Hepatocyte (in vitro differentiated cells): ENCODE measurements around the gene PIM3. TPM values are rescaled to one million over a fixed set of nuclear protein-coding genes. Genes with fewer than 3 reads are reported as not detected.
A peak's percentile ranks its signal among the peaks of the same experiment; 100 is the strongest.

Source experiments
- DNase-seq: peaks from one replicate; pipeline ENCODE4 v3.0.0-alpha.2; 2016; ENCODE audit warnings: low spot score
- H2AFZ ChIP-seq: fragments of 200-600 bp; sonication (generic); 2 replicates; pipeline ENCODE4 v1.6.0; 2016; ENCODE audit warnings: antibody characterized with exemption, mild to moderate bottlenecking
- H3K27ac ChIP-seq: fragments of 200-600 bp; sonication (generic); 2 replicates; pipeline ENCODE4 v1.5.1; 2016; ENCODE audit warnings: mild to moderate bottlenecking
- H3K27me3 ChIP-seq: fragments of 200-600 bp; sonication (generic); 2 replicates; pipeline ENCODE4 v1.6.1; 2016
- H3K36me3 ChIP-seq: fragments of 200-600 bp; sonication (generic); replicated peaks from 2 replicates; pipeline ENCODE4 v1.5.1; 2016; ENCODE audit warnings: low read depth; ENCODE audit not compliant: insufficient read depth
- H3K4me1 ChIP-seq: fragments of 200-600 bp; sonication (generic); 2 replicates; pipeline ENCODE4 v1.5.1; 2016; ENCODE audit warnings: mild to moderate bottlenecking, moderate library complexity; ENCODE audit not compliant: insufficient read depth
- H3K4me2 ChIP-seq: fragments of 200-600 bp; sonication (generic); 2 replicates; pipeline ENCODE4 v1.6.0; 2016
- H3K4me3 ChIP-seq: fragments of 200-600 bp; sonication (generic); 2 replicates; pipeline ENCODE4 v1.5.1; 2016; ENCODE audit warnings: mild to moderate bottlenecking
- H3K79me2 ChIP-seq: fragments of 200-600 bp; sonication (generic); 2 replicates; pipeline ENCODE4 v1.6.0; 2017; ENCODE audit warnings: mild to moderate bottlenecking
- H3K9me2 ChIP-seq: fragments of 200-600 bp; sonication (generic); replicated peaks from 2 replicates; pipeline ENCODE4 v1.6.0; 2017; ENCODE audit warnings: mild to moderate bottlenecking; ENCODE audit not compliant: insufficient read depth
- H3K9me3 ChIP-seq: fragments of 200-600 bp; sonication (generic); 2 replicates; pipeline ENCODE4 v1.5.1; 2016; ENCODE audit warnings: low read depth, mild to moderate bottlenecking
- H4K20me1 ChIP-seq: fragments of 200-600 bp; sonication (generic); 2 replicates; pipeline ENCODE4 v1.6.0; 2016; ENCODE audit warnings: mild to moderate bottlenecking; ENCODE audit not compliant: insufficient read depth, poor library complexity, severe bottlenecking
- EZH2 ChIP-seq: fragments of 200-600 bp; sonication (generic); IDR thresholded peaks from 2 replicates; pipeline ENCODE4 v1.6.1; 2016; ENCODE audit warnings: antibody characterized with exemption, mild to moderate bottlenecking, borderline replicate concordance
- EZH2phosphoT487 ChIP-seq: fragments of 200-600 bp; sonication (generic); IDR thresholded peaks from one replicate; pipeline ENCODE4 v1.6.1; 2018; ENCODE audit warnings: antibody characterized with exemption, mild to moderate bottlenecking, low read depth, moderate library complexity; ENCODE audit not compliant: unreplicated experiment, severe bottlenecking
- WGBS: methylation state at CpG from one replicate; pipeline ENCODE4 v1.1.6; 2016; ENCODE audit warnings: low lambda C conversion rate; ENCODE audit errors: missing lambda C conversion rate; 5-methylcytosine and 5-hydroxymethylcytosine counted together
- polyA plus RNA-seq: library from polyadenylated mRNA; unstranded; fragments of >200 nt; fragmentation: Nextera tagmentation; extraction: Ambion mirVana; gene quantifications from 2 replicates; pipeline ENCODE4 v1.2.1, GENCODE V29; 2016
- total RNA-seq: library from RNA; depleted of rRNA; stranded (reverse); fragments of >200 nt; gene quantifications from 2 replicates; pipeline ENCODE4 v1.2.3, GENCODE V29; 2014
- TF ChIP-seq, protein P1 (sequence below): fragments of 200-600 bp; sonication (generic); IDR thresholded peaks from 2 replicates; pipeline ENCODE4 v1.5.1; 2016; ENCODE audit warnings: antibody characterized with exemption, mild to moderate bottlenecking; ENCODE audit not compliant: poor library complexity

PIM3 gene
- total and polyA plus RNA-seq, 2 experiments from 2014 or later = 81.1 to 138 TPM

DNA sequence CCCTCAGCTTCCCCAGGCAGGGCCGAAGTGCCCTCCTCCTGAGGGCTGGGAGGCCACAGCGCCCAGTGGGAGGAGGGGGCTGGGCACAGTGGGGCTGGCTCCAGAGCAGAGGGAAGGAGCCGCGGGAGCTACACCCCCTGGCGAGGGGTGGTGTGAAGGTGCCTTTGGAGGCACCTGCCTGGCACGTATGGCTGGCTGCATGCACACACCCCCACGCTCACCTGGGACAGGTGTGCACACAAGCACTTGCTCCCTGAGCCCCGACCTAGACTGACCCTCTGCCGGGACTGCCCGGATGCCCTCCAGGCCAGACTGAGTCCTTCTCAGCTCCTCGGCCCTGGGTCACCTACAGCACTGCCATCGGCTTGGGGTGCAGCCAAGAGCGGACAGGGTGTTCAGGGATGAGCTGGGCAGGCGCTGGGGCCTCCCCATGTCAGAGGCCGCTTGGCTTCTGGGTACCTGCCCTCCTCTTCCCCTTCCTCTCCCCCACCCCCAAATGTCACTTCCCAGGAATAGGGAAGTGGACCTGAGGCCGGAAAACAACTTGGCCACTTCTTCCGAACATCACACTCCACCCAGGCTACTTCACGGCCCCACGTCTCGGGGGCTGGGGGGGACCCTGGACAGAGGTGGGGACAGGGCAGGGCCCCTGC is 7.4 kb upstream of the PIM3 start:
- H3K36me3 ChIP-seq = no peaks in the 10 kb centered on the region
- H3K79me2 ChIP-seq = no peaks in the 10 kb centered on the region
- H3K4me2 ChIP-seq = peak overlapping the region; percentile 32
- DNase-seq = no peak
- H2AFZ ChIP-seq = no peak overlapping the region
- no peaks in the 10 kb centered on the region for H3K9me2 ChIP-seq
- WGBS = 86% methylated on average over 15 of the region's 20 CpGs
- no peaks in the 10 kb centered on the region for H3K9me3 ChIP-seq
- no peaks in the 10 kb centered on the region for H4K20me1 ChIP-seq
- H3K27ac ChIP-seq = peak overlapping the region; percentile 100
- no peak overlapping the region for H3K4me3 ChIP-seq
- TF ChIP-seq EZH2 = no peak
- TF ChIP-seq, protein P1, sequence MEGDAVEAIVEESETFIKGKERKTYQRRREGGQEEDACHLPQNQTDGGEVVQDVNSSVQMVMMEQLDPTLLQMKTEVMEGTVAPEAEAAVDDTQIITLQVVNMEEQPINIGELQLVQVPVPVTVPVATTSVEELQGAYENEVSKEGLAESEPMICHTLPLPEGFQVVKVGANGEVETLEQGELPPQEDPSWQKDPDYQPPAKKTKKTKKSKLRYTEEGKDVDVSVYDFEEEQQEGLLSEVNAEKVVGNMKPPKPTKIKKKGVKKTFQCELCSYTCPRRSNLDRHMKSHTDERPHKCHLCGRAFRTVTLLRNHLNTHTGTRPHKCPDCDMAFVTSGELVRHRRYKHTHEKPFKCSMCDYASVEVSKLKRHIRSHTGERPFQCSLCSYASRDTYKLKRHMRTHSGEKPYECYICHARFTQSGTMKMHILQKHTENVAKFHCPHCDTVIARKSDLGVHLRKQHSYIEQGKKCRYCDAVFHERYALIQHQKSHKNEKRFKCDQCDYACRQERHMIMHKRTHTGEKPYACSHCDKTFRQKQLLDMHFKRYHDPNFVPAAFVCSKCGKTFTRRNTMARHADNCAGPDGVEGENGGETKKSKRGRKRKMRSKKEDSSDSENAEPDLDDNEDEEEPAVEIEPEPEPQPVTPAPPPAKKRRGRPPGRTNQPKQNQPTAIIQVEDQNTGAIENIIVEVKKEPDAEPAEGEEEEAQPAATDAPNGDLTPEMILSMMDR = no peak
- no peak for TF ChIP-seq EZH2phosphoT487
- H3K4me1 ChIP-seq = peaks cover 60% of the 10 kb centered on the region
- H3K27me3 ChIP-seq = no peaks in the 10 kb centered on the region

DNA sequence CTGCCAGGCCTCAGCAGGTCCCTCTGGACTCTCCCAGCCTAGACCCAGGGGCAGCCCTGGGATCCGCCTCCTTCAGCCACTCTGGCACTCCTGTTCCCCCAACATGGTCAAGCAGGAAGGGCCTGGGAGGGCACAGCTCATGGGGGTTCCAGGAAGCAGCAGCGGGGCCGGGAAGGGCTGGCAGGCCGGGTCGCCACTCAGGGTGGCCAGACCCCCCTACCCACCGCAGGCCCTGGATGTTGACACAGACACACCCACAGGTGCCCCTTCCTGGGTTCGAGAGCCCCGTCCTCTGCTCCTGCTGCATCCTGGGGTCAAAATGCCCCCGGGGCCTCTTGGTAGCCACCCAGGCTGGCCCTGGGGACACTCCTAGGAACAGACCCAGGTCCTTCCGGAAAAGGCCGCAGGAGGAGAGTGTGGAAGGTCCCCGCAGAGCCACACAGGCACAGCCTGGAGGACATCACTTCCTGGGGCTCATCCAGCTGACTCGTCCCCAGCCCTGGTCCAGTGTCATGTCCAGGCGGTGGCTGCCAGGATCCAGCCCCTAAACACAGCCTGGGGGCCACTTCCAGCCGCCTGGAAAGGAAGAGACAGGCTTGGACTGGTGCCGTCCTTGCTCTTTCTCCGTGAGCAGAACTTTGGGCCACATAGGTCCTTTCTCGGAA is 6.8 kb upstream of the PIM3 start:
- no peak overlapping the region for H3K4me2 ChIP-seq
- H3K9me3 ChIP-seq = no peaks in the 10 kb centered on the region
- no peak overlapping the region for H3K27ac ChIP-seq
- no peak for DNase-seq
- peaks cover 53% of the 10 kb centered on the region for H3K4me1 ChIP-seq
- H3K27me3 ChIP-seq = no peaks in the 10 kb centered on the region
- H4K20me1 ChIP-seq = no peaks in the 10 kb centered on the region
- no peaks in the 10 kb centered on the region for H3K9me2 ChIP-seq
- H3K79me2 ChIP-seq = no peaks in the 10 kb centered on the region
- no peaks in the 10 kb centered on the region for H3K36me3 ChIP-seq
- H2AFZ ChIP-seq = no peak overlapping the region
- no peak overlapping the region for H3K4me3 ChIP-seq
- TF ChIP-seq, protein P1 = no peak
- TF ChIP-seq EZH2phosphoT487 (no peak), EZH2 (no peak)
- WGBS = 85% methylated on average over 18 of the region's 18 CpGs

- no peaks in the 10 kb centered on the region for H3K9me3 ChIP-seq
- peaks cover 50% of the 10 kb centered on the region for H3K4me1 ChIP-seq
- H3K36me3 ChIP-seq = no peaks in the 10 kb centered on the region
- H4K20me1 ChIP-seq = no peaks in the 10 kb centered on the region
- H3K79me2 ChIP-seq = no peaks in the 10 kb centered on the region
- no peak overlapping the region for H3K4me2 ChIP-seq
- DNase-seq = no peak
- no peak overlapping the region for H3K4me3 ChIP-seq
- no peaks in the 10 kb centered on the region for H3K27me3 ChIP-seq
- no peak overlapping the region for H2AFZ ChIP-seq
- no peaks in the 10 kb centered on the region for H3K9me2 ChIP-seq
- TF ChIP-seq, protein P1 = no peak
- no peak overlapping the region for H3K27ac ChIP-seq
- WGBS = 76% methylated on average over 8 of the region's 8 CpGs
These were observed 6.2 kb upstream of the PIM3 start for GRCh38 chr22:49954354-49954753.
